HG02852 (cell line): ENCODE measurements around the gene HFM1.
"Not testable (repeated sequence)": the region's sequence is repeated elsewhere in the genome, so short reads cannot be mapped to it uniquely, and the experiment has no call there.

ENCODE experiments used
- ATAC-seq: cut with Tn5 transposase; IDR thresholded peaks from one replicate; pipeline ENCODE4 v1.9.1; 2021; ENCODE audit warnings: mild to moderate bottlenecking, moderate library complexity; ENCODE audit not compliant: unreplicated experiment

Gene HFM1

DNA sequence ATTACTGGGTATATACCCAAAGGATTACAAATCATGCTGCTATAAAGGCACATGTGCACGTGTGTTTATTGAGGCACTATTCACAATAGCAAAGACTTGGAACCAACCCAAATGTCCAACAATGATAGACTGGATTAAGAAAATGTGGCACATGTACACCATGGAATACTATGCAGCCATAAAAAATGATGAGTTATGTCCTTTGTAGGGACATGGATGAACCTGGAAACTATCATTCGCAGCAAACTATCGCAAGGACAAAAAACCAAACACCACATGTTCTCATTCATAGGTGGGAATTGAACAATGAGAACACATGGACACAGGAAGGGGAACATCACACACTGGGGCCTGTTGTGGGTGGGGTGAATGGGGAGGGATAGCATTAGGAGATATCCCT is 32.4 kb downstream of the HFM1 start:
- ATAC-seq, result not testable (repeated sequence)

DNA sequence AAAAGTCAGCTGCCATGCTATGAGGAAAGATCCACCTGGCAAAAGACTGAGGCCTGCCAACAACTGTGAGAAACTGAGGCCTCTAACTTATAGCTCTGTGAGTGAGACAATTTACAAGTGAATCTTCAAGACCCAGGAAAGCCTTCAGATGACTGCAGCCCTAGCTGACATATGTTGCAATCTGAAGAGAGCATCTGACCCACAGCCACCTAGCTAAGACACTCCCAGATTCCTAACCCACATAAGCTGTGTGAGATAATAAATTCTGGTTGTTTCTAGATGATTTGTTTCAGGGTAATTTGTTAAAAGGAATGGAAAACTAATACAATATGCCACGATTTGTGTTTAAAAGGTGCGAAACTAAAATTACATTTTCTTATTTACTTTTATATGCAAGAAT is 55.1 kb downstream of the HFM1 start:
- no peak for ATAC-seq

DNA sequence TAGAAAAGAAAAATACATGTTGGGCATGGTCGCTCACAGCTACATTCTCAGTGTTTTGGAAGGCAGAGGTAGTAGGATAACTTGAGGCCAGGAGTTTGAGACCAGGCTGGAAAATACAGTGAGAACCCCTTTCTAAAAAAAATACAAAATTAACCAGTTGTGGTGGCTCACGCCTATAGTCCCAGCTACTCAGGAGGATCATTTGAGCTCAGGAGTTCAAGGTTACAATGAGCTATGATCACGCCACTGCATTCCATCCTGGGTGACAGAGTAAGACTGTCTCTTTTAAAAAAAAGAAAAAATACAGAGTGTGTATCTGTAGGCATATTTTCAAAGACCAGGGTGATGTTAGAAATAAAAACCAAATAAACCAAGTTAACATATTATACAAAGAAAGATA is 57.8 kb downstream of the HFM1 start:
- ATAC-seq, result no peak

DNA sequence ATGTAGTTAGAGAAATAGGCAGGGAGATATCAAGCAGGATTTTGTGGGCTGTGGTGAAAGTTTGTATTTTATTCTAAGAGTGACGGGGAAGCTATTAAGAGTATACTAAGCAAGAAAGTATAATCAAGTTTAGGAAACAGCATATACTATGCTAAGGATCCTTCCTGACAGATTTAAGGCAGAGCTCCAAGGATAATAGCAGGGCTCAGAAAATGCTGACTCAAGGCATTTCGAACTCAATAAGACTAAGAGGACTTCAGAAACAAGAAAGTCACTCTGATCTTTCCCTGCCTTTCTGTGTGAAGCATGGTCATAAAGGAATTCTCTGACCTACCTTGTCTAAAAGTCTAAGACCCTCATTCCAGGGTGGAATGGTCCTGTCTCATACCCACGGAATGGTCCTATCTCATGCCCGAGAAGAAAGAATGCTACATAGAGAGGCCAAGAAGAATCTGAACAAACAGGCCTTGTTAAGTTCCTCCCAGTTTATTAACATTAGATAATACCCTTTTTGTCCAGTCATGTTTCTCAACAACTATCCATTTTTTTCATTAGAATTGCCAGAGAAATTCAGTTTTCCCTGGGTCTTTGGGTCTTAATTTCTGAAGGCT is 59.1 kb downstream of the HFM1 start:
- no peak for ATAC-seq

DNA sequence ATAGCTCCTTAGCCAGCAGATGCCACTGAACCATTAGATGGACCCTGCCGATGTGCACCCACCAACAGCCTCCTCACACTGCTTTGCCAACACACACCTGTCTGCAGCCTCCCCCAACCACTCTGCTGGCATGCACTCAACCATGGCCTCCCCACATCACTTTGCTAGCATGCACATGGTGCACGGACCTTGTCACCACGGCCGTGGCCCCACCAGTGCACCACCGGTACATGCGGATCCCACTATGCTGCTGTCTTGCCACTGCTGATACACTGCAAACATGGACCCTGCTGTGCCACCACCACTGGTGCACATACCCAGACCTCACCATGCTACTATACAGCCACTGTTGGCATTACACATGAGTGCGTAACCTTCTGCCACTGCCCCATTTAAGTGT is 66.1 kb downstream of the HFM1 start:
- no peak for ATAC-seq

DNA sequence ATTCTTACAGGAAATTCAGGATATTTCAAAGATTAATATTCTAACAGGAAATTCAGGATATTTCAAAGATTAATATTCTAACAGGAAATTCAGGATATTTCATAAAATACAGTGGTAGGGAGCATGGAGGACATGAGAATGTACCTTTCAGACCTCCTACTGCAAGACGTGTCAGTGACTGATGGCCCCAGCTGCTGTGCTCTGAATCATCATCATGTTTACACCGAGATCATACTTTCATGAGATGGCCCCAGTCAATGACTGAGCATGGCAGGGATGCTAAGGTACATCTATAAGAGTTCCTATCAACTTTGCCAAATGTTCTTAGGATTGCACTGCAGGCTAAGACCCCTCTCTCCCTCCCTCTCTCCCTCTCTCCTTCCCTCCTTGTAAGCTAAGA is 69.0 kb downstream of the HFM1 start:
- no peak for ATAC-seq

DNA sequence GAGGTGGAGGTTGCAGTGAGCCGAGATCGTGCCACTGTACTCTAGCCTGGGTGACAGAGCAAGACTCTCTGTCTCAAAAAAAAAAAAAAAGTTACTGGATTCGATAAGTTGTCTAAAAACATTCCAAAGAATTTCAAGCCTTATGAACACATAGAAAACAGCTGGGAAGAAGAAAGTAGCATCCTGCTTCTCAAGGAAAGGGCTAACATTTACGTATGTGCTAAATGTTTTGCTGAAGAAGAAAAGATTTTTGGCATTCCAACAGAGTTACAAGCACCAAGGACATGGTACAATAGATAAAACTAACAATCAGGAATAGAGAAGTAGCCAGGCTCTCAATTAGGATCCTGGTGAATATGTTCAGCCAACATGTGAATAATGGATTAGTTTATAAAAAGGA is 69.8 kb downstream of the HFM1 start:
- no peak for ATAC-seq

DNA sequence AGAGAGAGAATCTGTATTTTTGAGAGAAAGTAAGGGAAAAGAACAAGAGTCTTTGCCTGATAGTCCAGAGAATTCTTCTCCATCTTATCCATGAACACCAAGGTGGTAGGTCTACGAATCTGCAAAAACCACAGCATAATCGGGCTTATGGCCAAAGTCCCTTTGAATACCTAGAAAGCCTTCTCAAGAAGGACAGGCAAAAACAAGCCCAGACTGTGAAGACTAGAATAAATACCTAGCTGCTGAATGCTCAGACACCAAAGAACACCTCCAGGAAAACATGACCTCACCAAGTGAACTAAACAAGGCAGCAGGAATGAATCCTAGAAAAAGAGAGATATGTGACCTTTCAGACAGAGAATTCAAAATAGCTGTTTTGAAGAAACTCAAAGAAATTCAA is 79.2 kb downstream of the HFM1 start:
- no peak for ATAC-seq

DNA sequence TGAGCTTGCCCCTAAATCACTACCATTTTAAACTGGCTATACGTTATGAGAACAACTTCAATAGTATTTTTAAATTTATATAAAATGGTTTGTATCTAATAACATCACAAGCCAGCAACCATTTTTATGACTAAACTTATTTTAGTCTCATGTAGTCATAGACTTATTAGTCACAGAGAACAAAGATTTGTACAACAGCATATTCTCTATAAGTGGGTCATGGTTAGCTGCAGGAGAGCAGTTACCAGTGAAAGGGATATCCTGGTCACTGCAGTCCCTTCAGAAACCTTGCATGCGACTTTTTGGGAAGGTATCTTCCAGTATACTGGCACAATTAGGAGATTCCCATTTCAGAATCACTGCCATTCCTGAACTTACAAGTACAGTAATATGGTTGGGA is 90.0 kb downstream of the HFM1 start:
- no peak for ATAC-seq

DNA sequence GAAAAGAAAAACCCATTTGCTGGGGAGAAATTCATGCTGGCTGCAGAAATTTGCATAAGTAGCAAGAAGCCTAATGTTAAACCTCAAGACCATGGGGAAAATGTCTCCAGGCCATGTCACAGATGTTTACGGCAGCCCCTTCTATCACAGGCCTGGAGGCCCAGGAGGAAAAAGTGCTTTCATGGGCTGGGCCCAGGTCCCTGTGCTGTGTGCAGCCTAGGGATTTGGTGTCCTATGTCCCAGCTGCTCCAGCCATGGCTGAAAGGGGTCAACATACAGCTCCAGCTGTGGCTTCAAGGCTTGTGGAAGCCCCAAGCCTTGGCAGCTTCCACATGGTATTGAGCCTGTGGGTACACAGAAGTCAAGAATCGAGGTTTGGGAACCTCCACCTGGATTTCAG is 93.0 kb downstream of the HFM1 start:
- no peak for ATAC-seq

DNA sequence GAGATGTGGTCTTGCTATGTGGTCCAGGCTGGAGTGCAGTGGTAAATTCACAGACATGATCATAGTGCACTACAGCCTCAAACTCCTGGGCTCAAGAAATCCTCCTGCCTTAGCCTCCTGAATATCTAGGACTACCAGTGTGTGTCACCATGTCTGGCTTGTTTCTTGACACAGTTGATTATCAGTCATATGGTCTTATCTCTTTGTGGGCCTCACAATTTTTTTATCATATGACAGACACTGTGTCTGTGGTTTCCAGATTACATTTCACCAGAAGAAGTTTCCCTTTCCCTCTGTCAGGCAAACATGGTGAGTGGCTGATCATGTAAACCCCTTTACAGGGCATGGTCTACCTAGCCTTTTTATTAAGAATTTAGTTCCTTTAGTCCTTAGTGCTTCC is 96.1 kb downstream of the HFM1 start:
- no peak for ATAC-seq

DNA sequence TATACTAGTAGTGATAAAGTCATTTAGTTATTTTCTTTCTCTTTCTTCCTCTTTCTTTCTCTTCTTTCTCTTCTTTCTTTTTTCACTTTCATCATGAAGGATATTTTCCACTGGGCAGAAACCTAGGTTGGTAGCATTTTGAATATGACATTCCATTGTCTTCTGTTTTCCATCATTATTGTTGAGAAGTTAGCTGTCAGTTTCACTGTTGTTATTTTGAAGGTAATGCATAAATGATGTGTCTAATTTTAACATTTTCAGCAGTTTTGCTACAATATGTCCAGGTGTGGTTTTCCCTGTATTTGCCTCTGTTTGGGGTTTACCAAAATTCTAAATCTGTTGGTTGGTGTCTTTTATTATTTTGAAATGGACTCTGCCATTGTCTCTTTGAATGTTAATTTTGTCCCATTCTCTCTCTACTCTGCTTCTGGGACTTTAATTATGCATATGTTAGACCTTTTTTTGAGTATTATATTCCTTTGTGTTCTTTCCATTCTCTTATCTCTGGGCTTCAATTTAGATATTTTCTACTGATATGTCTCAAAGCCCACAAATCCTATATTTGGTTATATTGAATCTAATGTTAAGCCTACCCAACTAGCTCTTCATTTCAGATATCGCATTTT is 96.7 kb downstream of the HFM1 start:
- no peak for ATAC-seq

DNA sequence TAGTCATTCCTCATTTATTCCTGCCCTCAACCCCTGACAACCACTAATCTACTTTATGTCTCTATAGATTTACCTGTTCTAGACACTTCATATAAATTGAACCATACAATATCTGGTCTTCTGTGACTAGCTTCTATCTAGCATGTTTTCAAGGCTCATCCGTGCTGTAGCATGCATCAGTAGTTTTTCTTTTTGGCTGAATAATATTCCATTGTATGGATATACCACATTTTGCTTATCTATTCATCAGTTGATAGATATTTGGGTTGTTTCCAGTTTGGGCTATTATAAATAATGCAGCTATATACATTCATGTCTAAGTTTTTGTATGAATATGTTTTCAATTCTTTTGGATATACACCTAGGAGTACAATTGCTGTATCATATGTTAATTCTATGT is 101.5 kb downstream of the HFM1 start:
- no peak for ATAC-seq

DNA sequence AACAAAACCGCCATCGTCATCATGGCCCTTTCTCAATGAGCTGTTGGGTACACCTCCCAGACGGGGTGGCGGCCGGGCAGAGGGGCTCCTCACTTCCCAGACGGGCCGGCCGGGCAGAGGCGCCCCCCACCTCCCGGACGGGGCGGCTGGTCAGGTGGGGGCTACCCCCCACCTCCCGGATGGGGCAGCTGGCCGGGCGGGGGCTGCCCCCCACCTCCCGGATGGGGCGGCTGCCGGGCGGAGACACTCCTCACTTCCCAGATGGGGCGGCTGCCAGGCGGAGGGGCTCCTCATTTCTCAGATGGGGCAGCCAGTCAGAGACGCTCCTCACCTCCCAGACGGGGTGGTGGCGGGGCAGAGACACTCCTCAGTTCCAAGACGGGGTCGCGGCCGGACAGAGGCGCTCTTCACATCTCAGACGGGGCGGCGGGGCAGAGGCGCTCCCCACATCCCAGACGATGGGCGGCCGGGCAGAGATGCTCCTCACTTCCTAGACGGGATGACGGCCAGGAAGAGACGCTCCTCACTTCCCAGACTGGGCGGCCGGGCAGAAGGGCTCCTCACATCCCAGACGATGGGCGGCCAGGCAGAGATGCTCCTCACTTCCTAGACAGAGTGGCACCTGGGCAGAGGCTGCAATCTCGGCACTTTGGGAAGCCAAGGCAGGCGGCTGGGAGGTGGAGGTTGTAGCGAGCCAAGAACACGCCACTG is 115.6 kb downstream of the HFM1 start:
- not testable (repeated sequence) for ATAC-seq

DNA sequence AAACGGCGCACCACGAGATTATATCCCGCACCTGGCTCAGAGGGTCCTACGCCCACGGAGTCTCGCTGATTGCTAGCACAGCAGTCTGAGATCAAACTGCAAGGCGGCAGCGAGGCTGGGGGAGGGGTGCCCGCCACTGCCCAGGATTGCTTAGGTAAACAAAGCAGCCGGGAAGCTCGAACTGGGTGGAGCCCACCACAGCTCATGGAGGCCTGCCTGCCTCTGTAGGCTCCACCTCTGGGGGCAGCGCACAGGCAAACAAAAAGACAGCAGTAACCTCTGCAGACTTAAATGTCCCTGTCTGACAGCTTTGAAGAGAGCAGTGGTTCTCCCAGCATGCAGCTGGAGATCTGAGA is 117.7 kb downstream of the HFM1 start:
- not testable (repeated sequence) for ATAC-seq

DNA sequence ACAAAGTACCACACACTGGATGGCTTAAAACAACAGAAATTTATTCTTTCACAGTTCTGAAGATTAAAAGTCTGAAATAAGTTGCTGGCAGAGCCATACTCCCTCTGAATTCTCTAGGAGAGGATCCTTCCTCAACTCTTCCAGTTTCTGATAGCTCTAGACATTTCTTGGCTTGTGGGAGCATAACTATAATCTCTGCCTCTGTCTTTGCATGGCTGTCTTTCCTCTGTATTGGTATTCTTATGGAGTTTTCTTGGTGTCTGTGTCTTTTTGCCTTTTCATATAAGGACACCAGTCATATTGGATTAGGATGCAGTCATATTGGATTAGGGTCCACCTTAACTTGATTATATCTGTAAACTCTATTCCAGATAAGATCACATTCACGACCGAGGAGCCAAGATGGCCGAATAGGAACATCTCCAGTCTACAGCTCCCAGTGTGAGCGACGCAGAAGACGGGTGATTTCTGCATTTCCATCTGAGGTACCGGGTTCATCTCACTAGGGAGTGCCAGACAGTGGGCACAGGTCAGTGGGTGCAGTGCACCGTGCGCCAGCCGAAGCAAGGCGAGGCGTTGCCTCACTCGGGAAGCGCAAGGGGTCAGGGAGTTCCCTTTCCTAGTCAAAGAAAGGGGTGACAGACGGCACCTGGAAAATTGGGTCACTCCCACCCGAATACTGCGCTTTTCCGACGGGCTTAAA is 118.2 kb downstream of the HFM1 start:
- not testable (repeated sequence) for ATAC-seq

DNA sequence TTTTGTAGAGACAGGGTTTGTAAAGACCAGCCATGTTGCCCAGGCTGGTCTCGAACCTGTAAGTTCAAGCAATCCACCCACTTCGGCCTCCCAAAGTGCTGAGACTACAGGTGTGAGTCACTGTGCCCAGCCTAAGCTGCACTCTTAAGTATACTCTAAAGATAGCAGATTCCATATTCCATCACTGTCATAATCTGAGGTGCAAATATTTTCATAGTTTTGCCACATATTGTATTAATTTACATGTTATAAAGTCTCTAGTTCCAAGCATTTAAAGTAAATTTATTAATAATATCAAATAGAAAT is 121.3 kb downstream of the HFM1 start:
- no peak for ATAC-seq

DNA sequence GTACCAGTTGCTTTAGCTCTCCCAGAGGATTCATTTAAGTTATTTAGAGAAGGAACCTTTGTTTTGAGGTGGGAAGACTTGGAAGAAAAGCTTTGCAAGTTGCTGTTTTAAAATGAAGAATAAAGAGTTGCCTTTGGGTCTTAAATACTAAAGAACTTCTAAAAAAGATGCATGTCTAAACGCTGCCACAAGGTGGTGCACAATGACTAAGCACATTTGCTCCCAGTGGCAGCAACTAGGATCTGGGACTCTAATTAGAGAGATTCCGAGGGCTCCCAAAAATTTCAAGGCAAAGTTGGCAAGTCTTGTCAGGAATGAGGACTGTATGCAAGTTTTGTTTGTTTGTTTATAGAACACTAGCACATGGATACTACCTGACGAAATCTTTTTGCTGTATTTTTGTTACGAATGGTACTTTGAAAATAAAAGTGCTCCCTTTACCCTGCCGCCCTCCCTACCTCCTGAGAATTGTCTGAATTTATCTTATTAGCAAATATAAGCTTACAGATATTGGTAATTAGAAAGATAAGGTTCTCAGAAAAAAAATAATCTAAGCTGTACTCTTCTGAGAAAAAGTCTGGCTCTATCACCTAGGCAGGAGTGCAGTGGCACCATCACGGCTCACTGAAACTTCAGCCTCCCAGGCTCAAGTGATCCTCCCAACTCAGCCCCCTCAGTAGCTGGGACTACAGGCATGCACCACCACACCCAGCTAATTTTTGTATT is 121.8 kb downstream of the HFM1 start:
- ATAC-seq, result peak; percentile 64

DNA sequence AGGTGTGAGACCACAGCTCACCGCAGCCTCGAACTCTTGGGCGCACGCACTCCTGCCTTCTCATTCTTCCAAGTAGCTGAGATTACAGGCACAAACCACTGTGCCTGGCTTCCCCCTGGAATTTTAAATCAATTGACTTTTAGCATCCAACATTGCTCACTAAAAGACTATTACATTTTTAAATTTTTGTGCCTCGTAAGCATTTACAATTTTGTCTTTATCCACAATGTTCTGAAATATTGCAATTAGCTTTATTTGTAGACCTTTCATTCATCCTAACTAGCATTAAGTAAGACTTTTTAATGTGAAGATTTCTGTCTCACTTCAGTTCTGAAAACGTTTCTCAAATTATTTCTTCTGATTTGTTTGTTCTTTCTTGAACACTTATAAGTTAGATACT is 122.9 kb downstream of the HFM1 start:
- no peak for ATAC-seq

DNA sequence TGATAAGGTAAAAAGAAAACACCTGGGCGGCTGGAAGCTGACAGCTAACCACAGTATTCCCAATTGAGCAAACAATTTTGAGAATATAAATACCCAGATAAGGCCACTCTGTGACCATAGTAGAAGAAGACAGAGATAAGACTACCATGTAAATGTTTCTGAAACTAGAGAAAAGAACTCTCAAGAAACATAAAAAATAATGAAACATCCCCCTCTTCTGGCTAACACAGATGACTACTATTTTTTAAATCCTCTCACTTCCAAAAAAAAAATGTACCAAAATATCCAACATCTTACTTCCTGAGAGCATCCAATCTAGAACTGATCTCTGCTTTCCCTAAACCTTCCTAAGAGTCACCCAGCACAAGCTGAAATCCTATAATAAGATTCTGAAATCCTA is 125.9 kb downstream of the HFM1 start:
- no peak for ATAC-seq

DNA sequence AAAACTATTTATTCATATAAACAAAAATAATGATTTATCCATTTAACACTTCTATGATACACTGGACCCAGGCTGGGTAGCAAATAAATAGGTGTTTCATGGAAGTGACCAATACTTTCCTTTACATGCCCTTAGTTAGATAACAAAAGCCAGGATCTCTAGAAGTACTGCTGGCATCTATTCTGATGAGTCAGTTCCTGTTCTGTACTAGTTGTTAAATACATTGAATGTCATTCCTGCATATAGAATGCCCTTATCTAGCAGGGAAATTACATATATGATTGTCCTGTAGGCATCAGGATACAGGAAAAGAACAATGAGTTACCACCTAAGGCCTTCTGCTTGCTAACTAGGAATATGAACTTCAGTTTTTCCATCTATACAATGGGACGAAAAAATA is 130.8 kb downstream of the HFM1 start:
- ATAC-seq, result no peak

DNA sequence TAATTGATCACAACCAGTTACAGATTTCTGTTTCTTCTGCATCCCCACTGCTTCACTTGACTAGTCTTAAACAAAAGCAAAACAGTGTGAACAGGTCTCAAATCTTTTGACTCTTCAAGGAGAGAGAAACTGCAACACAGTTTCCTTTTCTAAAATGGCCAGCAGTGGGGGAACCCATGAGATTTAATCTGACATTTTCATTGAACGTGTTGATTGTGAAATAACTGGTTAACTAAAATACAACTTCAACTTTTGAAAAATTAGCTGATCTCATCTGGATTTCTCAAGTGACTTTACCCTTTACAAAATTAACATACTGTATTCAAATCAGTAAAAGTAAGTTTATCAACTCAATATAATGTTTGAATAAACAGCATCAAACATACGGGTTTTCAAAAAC is 143.0 kb downstream of the HFM1 start:
- ATAC-seq, result no peak
